IMR-90 (cell line): ENCODE data around the gene NR1D1. TPM values are rescaled to one million over a fixed set of nuclear protein-coding genes. Genes with fewer than 3 reads are reported as not detected.

Source experiments
- ATAC-seq: fragments of 200-7000 bp; cut with Tn5 transposase; 2 replicates; pipeline ENCODE4 v1.9.1; 2020; ENCODE audit warnings: low read depth, mild to moderate bottlenecking, moderate library complexity
- BruUV-seq: library from RNA; stranded (reverse); fragments of 400-500 nt; replicated peaks from 2 replicates; lab custom pipeline; 2021; lab: Mats Ljungman, UMichigan
- CTCF ChIA-PET: fragments of 300-600 bp; formaldehyde crosslinking; extraction: SDS; loops from one replicate; lab custom pipeline; 2021; ENCODE audit warnings: antibody characterized with exemption; lab: Yijun Ruan, JAX
- POLR2A ChIA-PET: fragments of 300-600 bp; sonication (Branson Sonifier 250); formaldehyde crosslinking; loops from one replicate; lab custom pipeline; 2022; ENCODE audit warnings: antibody characterized with exemption; ENCODE audit not compliant: unreplicated experiment; lab: Charles Lee
- DNase-seq: peaks from one replicate; pipeline ENCODE4 v3.0.0; 2013
- H2AFZ ChIP-seq: replicated peaks from 2 replicates; pipeline ENCODE3; 2013; ENCODE audit warnings: low read length, mild to moderate bottlenecking; ENCODE audit not compliant: poor library complexity
- H2AK5ac ChIP-seq: 2 replicates; pipeline ENCODE4 v1.6.1; 2013; ENCODE audit warnings: low read depth, low read length, inconsistent platforms
- H2AK9ac ChIP-seq: replicated peaks from 2 replicates; pipeline ENCODE3; 2013; ENCODE audit warnings: mild to moderate bottlenecking, low read depth, low read length, moderate library complexity; ENCODE audit not compliant: poor library complexity
- H2BK120ac ChIP-seq: 2 replicates; pipeline ENCODE4 v1.6.1; 2013; ENCODE audit warnings: low read depth, low read length, inconsistent platforms
- H2BK15ac ChIP-seq: 3 replicates; pipeline ENCODE4 v1.6.1; 2013; ENCODE audit warnings: low read depth, low read length, inconsistent platforms
- H2BK20ac ChIP-seq: 2 replicates; pipeline ENCODE4 v1.6.1; 2013; ENCODE audit warnings: low read depth, mild to moderate bottlenecking, inconsistent platforms, low read length, moderate library complexity
- H2BK5ac ChIP-seq: 2 replicates; pipeline ENCODE4 v1.6.1; 2013; ENCODE audit warnings: mild to moderate bottlenecking, low read depth, low read length, inconsistent platforms; ENCODE audit not compliant: poor library complexity, severe bottlenecking
- H3K14ac ChIP-seq: replicated peaks from 2 replicates; pipeline ENCODE4 v1.6.1; 2013; ENCODE audit warnings: low read depth, low read length, inconsistent platforms
- H3K18ac ChIP-seq: 2 replicates; pipeline ENCODE4 v1.6.1; 2013; ENCODE audit warnings: low read depth, low read length, control low read depth
- H3K23ac ChIP-seq: 2 replicates; pipeline ENCODE4 v1.6.1; 2013; ENCODE audit warnings: low read depth, low read length, inconsistent platforms
- H3K27ac ChIP-seq: 2 replicates; pipeline ENCODE4 v1.5.1; 2013; ENCODE audit warnings: mild to moderate bottlenecking, control low read depth, low read length; ENCODE audit not compliant: insufficient read depth
- H3K27me3 ChIP-seq: 2 replicates; pipeline ENCODE4 v1.6.1; 2013; ENCODE audit warnings: low read length; ENCODE audit not compliant: control insufficient read depth, insufficient read depth
- H3K36me3 ChIP-seq: 2 replicates; pipeline ENCODE4 v1.6.1; 2013; ENCODE audit warnings: low read length, mixed read lengths; ENCODE audit not compliant: control insufficient read depth, insufficient read depth
- H3K4ac ChIP-seq: 2 replicates; pipeline ENCODE4 v1.6.1; 2013; ENCODE audit warnings: low read depth, low read length, inconsistent platforms
- H3K4me1 ChIP-seq: 2 replicates; pipeline ENCODE4 v1.6.1; 2013; ENCODE audit warnings: low read length, mixed read lengths; ENCODE audit not compliant: control insufficient read depth, insufficient read depth
- H3K4me2 ChIP-seq: 2 replicates; pipeline ENCODE4 v1.6.1; 2013; ENCODE audit warnings: low read depth, mild to moderate bottlenecking, control low read depth, low read length, moderate library complexity
- H3K4me3 ChIP-seq: 2 replicates; pipeline ENCODE4 v1.5.1; 2013; ENCODE audit warnings: low read depth, mild to moderate bottlenecking, control low read depth, low read length, moderate library complexity; ENCODE audit not compliant: insufficient read depth
- H3K56ac ChIP-seq: 2 replicates; pipeline ENCODE4 v1.6.1; 2013; ENCODE audit warnings: low read length, inconsistent platforms; ENCODE audit not compliant: insufficient read depth; ENCODE audit errors: extremely low read depth
- H3K79me1 ChIP-seq, 2 experiments: 2 replicates each; pipeline ENCODE4 v1.6.1; 2013; ENCODE audit warnings: low read length in 2 of 2, inconsistent platforms in 1 of 2, low read depth in 1 of 2
- H3K9ac ChIP-seq: 2 replicates; pipeline ENCODE4 v1.6.1; 2013; ENCODE audit warnings: low read depth, low read length, control low read depth
- H3K9me1 ChIP-seq: 2 replicates; pipeline ENCODE4 v1.6.1; 2013; ENCODE audit warnings: low read length, inconsistent platforms; ENCODE audit not compliant: insufficient read depth
- H3K9me3 ChIP-seq: 2 replicates; pipeline ENCODE4 v1.6.1; 2013; ENCODE audit warnings: low read length; ENCODE audit not compliant: control insufficient read depth, insufficient read depth
- H4K20me1 ChIP-seq: 2 replicates; pipeline ENCODE4 v1.6.1; 2013; ENCODE audit warnings: low read length, inconsistent platforms; ENCODE audit not compliant: insufficient read depth
- H4K5ac ChIP-seq: 2 replicates; pipeline ENCODE4 v1.6.1; 2013; ENCODE audit warnings: mild to moderate bottlenecking, low read depth, low read length, control low read depth
- H4K8ac ChIP-seq, 2 experiments: 2 replicates each; pipeline ENCODE4 v1.6.1; 2013; ENCODE audit warnings: low read depth in 2 of 2, low read length in 2 of 2, control low read depth in 1 of 2, inconsistent platforms in 1 of 2
- H4K91ac ChIP-seq: 2 replicates; pipeline ENCODE4 v1.6.1; 2013; ENCODE audit warnings: low read depth, low read length, inconsistent platforms; ENCODE audit not compliant: insufficient read depth
- RAD21 ChIP-seq: IDR thresholded peaks from 2 replicates; pipeline ENCODE4 v1.6.1; 2012; ENCODE audit warnings: low read length, improper control_type of control experiment
- WGBS, 2 experiments: methylation state at CpG; one replicate each; pipeline versions ENCODE4 v1.1.5 to v1.1.7; 2013; ENCODE audit warnings: missing lambda C conversion rate in 2 of 2; ENCODE audit not compliant: insufficient read length in 1 of 2; ENCODE audit errors: extremely low coverage in 2 of 2; 5-methylcytosine and 5-hydroxymethylcytosine counted together
- dilution Hi-C: fragments of 300-500 bp; cut with HindIII; formaldehyde crosslinking; loops from one replicate; pipeline ENCODE4 v1.14.3; 2018; ENCODE audit warnings: low sequenced_read_pairs; ENCODE audit not compliant: unreplicated experiment
- in situ Hi-C: fragments of 300-500 bp; cut with MboI; formaldehyde crosslinking; loops from 3 replicates; pipeline ENCODE4 v1.14.3; 2019; ENCODE audit warnings: low sequenced_read_pairs, inconsistent platforms, mixed read lengths
- intact Hi-C: fragments of 100-400 bp; cut with micrococcal nuclease; formaldehyde crosslinking; loops from 2 replicates; pipeline ENCODE4 v1.10.0; 2022
- polyA plus RNA-seq, 3 experiments: library from polyadenylated mRNA; depleted of rRNA; stranded (reverse); fragments of >200 nt; gene quantifications; 2 replicates each; pipeline ENCODE4 v1.2.3, GENCODE V29; 2012; ENCODE audit warnings: low replicate concordance in 1 of 3
- total RNA-seq: library from RNA; depleted of rRNA; stranded (reverse); fragments of >200 nt; gene quantifications from 2 replicates; pipeline ENCODE4 v1.2.3, GENCODE V29; 2012
- TF ChIP-seq, protein P1 (sequence below): conservative IDR thresholded peaks from 2 replicates; pipeline ENCODE4 v1.5.1; 2012; ENCODE audit warnings: mild to moderate bottlenecking, low read depth, low read length, improper control_type of control experiment

NR1D1 gene
- total and polyA plus RNA-seq, 2 of the 4 experiments (the other 2 are of a cell fraction): 0.36 to 7.2 TPM

DNA sequence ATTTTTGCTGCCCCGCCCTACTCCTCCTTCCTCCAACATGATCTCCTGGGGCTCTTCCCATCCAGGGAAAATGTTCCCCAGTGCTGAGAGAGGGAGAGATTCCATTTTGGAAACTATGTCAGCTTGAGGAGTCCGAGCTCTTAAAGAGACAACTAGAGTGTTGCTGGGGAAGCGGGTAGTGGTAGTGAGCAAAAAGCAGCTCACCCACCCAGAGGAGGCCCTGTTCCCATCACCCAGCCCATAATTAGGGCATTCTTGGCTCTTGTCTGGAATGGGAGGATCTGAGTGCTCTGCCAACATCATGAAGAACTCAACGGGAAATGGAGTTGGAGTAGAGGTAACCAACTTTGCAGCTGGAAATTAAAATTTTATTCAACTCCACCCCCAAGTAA lies 12.3 kb upstream of the NR1D1 start:
- no peaks in the 10 kb centered on the region for H3K27me3 ChIP-seq
- peak overlapping the region; percentile 29 for H2BK120ac ChIP-seq
- dilution Hi-C loops: no loop called here
- peak overlapping the region; percentile 20; the same call in 1 of the 2 replicates for H2BK20ac ChIP-seq
- ATAC-seq: no peak
- POLR2A ChIA-PET: interaction anchor here (0.6 to 1.3 kb wide), 2 partner anchors 13 to 113 kb away, joined by 3 to 5 read pairs; no protein-coding TSS in a partner anchor
- H3K18ac ChIP-seq: 0 out of 2 replicates have a peak overlapping the region, but pooled peaks have one; percentile 2
- peak overlapping the region; percentile 65; the same call in 1 of the 2 replicates for H3K27ac ChIP-seq
- peak overlapping the region; percentile 43 for H2AK9ac ChIP-seq
- H2AK5ac ChIP-seq: 0 out of 2 replicates have a peak overlapping the region, but pooled peaks have one; percentile 56
- peak overlapping the region in 1 of 2 experiments; percentile 80; a peak in 2 of 4 replicates for H4K8ac ChIP-seq
- no CpG with 5 or more reads among the region's 4 CpGs for WGBS, 2 experiments
- H3K4me1 ChIP-seq: peaks cover 40% of the 10 kb centered on the region
- TF ChIP-seq, protein P1, sequence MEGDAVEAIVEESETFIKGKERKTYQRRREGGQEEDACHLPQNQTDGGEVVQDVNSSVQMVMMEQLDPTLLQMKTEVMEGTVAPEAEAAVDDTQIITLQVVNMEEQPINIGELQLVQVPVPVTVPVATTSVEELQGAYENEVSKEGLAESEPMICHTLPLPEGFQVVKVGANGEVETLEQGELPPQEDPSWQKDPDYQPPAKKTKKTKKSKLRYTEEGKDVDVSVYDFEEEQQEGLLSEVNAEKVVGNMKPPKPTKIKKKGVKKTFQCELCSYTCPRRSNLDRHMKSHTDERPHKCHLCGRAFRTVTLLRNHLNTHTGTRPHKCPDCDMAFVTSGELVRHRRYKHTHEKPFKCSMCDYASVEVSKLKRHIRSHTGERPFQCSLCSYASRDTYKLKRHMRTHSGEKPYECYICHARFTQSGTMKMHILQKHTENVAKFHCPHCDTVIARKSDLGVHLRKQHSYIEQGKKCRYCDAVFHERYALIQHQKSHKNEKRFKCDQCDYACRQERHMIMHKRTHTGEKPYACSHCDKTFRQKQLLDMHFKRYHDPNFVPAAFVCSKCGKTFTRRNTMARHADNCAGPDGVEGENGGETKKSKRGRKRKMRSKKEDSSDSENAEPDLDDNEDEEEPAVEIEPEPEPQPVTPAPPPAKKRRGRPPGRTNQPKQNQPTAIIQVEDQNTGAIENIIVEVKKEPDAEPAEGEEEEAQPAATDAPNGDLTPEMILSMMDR: no peak
- no peak for TF ChIP-seq RAD21
- peaks cover 5% of the 10 kb centered on the region; the same call in 1 of the 2 replicates for H4K20me1 ChIP-seq
- BruUV-seq: no TSS peak
- H3K4me2 ChIP-seq: no peak overlapping the region; the same call in 1 of the 2 replicates
- peak overlapping the region; percentile 47; the same call in 2 of the 3 replicates for H2BK15ac ChIP-seq
- in situ Hi-C loops: no loop called here
- H3K56ac ChIP-seq: no peak overlapping the region
- no peak overlapping the region for H3K4me3 ChIP-seq
- H3K14ac ChIP-seq: peak overlapping the region; percentile 33
- H2BK5ac ChIP-seq: peak overlapping the region; percentile 45
- H4K5ac ChIP-seq: peak overlapping the region; percentile 14
- 0 out of 2 replicates have a peak overlapping the region, but pooled peaks have one; percentile 27 for H3K9ac ChIP-seq
- intact Hi-C loops: loop anchor here (1.0 to 2.0 kb wide), 4 partner anchors 10 to 178 kb away; partner anchors contain the start of gene CASC3
- peak overlapping the region; percentile 81 for H2AFZ ChIP-seq
- no peak overlapping the region for H3K23ac ChIP-seq
- peaks cover 0 to 42% of the 10 kb centered on the region in 2 experiments; a peak in 2 of 4 replicates for H3K79me1 ChIP-seq
- H3K9me3 ChIP-seq: no peaks in the 10 kb centered on the region
- CTCF ChIA-PET: interaction anchor here (0.6 to 2.9 kb wide), 21 partner anchors 9 to 103 kb away, joined by 3 to 25 read pairs (median 5); partner anchors contain the start of gene CSF3
- peak overlapping the region; percentile 90 for H3K4ac ChIP-seq
- DNase-seq: no peak
- peak overlapping the region; percentile 71 for H4K91ac ChIP-seq
- H3K9me1 ChIP-seq: peaks cover 15% of the 10 kb centered on the region
- no peaks in the 10 kb centered on the region for H3K36me3 ChIP-seq
